ENCODE results near the gene VAPA. TPM values are rescaled to one million over a fixed set of nuclear protein-coding genes. Genes with fewer than 3 reads are reported as not detected.

VAPA gene
- total RNA-seq, 2 experiments from 2014 or later: 156 to 220 TPM

Other genes with a start within 250 kb of the VAPA start
- 1 to 10 TPM in 1 of 2 experiments, under 1 TPM in 1; 0.48 to 1.8 TPM for gene RAB31, start 205.7 kb upstream of the VAPA start, total RNA-seq
- gene TXNDC2, start 28.0 kb upstream of the VAPA start, total RNA-seq: not detected